Activated CD4-positive, alpha-beta T cell treated with anti-CD3 and anti-CD28 coated beads, Interleukin-2, amount 10 ng/mL, durations not matched to agents 24 days and 14 days (primary cell): ENCODE data around the gene TMEM209. TPM values are rescaled to one million over a fixed set of nuclear protein-coding genes. Genes with fewer than 3 reads are reported as not detected.
"Not testable (repeated sequence)": the region's sequence is repeated elsewhere in the genome, so short reads cannot be mapped to it uniquely, and the experiment has no call there.

Experiments
- DNase-seq: peaks from one replicate; pipeline ENCODE4 v3.0.0; 2022
- H3K27ac Mint-ChIP-seq: one replicate; pipeline ENCODE4 v1.8.0; 2022; ENCODE audit warnings: mild to moderate bottlenecking, mixed read lengths
- H3K27me3 Mint-ChIP-seq: one replicate; pipeline ENCODE4 v1.8.0; 2022; ENCODE audit warnings: mixed read lengths
- H3K36me3 Mint-ChIP-seq: one replicate; pipeline ENCODE4 v1.8.0; 2022; ENCODE audit warnings: low read depth, mild to moderate bottlenecking, mixed read lengths
- H3K4me1 Mint-ChIP-seq: one replicate; pipeline ENCODE4 v1.8.0; 2021; ENCODE audit warnings: mixed read lengths
- H3K4me3 Mint-ChIP-seq: one replicate; pipeline ENCODE4 v1.8.0; 2022; ENCODE audit warnings: mild to moderate bottlenecking, moderate library complexity, mixed read lengths
- H3K9me3 Mint-ChIP-seq: one replicate; pipeline ENCODE4 v1.8.0; 2021; ENCODE audit warnings: mixed read lengths
- intact Hi-C: fragments of 100-400 bp; cut with micrococcal nuclease; formaldehyde crosslinking; loops from one replicate; pipeline ENCODE4 v1.15.1; 2023
- total RNA-seq: library from RNA; stranded (reverse); gene quantifications from 2 replicates; pipeline ENCODE4 v1.2.3, GENCODE V29; 2022

The TMEM209 gene
- total RNA-seq, 1 donor from 2014 or later, result 52.9 TPM

GRCh38 chr7:130149281-130150139 lies 55.7 kb downstream of the TMEM209 start:
- no peaks in the 10 kb centered on the region for H3K9me3 Mint-ChIP-seq
- DNase-seq, result peak; percentile 54
- intact Hi-C loops, result no loop called here
- H3K27ac Mint-ChIP-seq, result no peak overlapping the region
- no peaks in the 10 kb centered on the region for H3K4me1 Mint-ChIP-seq
- H3K36me3 Mint-ChIP-seq, result no peaks in the 10 kb centered on the region
- peaks cover 29% of the 10 kb centered on the region for H3K27me3 Mint-ChIP-seq
- no peak overlapping the region for H3K4me3 Mint-ChIP-seq

DNA sequence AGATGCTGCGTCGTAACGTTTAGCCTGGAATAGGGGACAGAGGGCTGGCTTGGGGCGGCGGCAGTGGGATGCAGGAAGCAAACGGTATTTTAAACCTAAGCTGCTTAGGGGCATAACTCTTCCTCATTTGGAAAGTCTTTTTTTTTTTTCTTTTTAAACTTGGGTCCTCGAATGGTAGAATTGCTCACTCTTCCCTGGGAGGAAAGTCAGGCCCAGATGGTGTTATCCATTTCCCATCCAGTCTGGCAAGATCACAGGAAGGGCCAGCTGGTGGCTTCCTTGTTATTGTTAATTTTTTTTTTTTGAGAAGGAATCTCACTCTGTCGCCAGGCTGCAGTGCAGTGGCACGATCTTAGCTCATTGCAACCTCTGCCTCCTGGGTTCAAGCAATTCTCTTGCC lies 56.6 kb downstream of the TMEM209 start:
- Mint-ChIP-seq H3K4me3 (no peak overlapping the region), H3K27me3 (peaks cover 32% of the 10 kb centered on the region), H3K27ac (no peak overlapping the region), H3K4me1 (no peaks in the 10 kb centered on the region), H3K9me3 (no peaks in the 10 kb centered on the region), H3K36me3 (no peaks in the 10 kb centered on the region)
- DNase-seq, result no peak
- intact Hi-C loops, result no loop called here

GRCh38 chr7:130147710-130148325 lies 57.4 kb downstream of the TMEM209 start:
- Mint-ChIP-seq H3K4me1 (no peaks in the 10 kb centered on the region), H3K36me3 (no peaks in the 10 kb centered on the region), H3K27ac (no peak overlapping the region), H3K27me3 (peaks cover 35% of the 10 kb centered on the region), H3K4me3 (no peak overlapping the region), H3K9me3 (no peaks in the 10 kb centered on the region)
- intact Hi-C loops, result no loop called here
- no peak for DNase-seq

- Mint-ChIP-seq H3K27me3 (peaks cover 38% of the 10 kb centered on the region), H3K27ac (no peak overlapping the region), H3K4me3 (no peak overlapping the region), H3K36me3 (no peaks in the 10 kb centered on the region), H3K9me3 (no peaks in the 10 kb centered on the region), H3K4me1 (no peaks in the 10 kb centered on the region)
- intact Hi-C loops, result no loop called here
- DNase-seq, result no peak
These were observed 58.4 kb downstream of the TMEM209 start for GRCh38 chr7:130146693-130147405.

DNA sequence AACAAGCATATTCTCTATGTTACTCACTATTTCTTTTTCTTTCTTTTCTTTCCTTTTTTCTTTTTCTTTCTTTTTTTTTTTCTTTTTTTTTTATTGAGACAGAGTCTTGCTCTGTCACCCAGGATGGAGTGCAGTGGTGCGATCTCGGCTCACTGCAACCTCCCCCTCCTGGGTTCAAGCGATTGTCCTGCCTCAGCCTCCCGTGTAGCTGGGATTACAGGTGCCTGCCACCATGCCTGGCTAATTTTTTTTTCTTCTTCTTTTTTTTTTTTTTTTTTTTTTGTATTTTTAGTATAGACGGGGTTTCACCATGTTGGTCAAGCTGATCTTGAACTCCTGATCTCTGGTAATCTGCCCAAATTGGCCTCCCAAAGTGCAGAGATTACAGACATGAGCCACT lies 59.1 kb downstream of the TMEM209 start:
- H3K36me3 Mint-ChIP-seq, H3K4me1 Mint-ChIP-seq, H3K4me3 Mint-ChIP-seq, DNase-seq, H3K9me3 Mint-ChIP-seq, H3K27ac Mint-ChIP-seq, intact Hi-C loops: not testable (repeated sequence)
- peaks cover 41% of the 10 kb centered on the region for H3K27me3 Mint-ChIP-seq

DNA sequence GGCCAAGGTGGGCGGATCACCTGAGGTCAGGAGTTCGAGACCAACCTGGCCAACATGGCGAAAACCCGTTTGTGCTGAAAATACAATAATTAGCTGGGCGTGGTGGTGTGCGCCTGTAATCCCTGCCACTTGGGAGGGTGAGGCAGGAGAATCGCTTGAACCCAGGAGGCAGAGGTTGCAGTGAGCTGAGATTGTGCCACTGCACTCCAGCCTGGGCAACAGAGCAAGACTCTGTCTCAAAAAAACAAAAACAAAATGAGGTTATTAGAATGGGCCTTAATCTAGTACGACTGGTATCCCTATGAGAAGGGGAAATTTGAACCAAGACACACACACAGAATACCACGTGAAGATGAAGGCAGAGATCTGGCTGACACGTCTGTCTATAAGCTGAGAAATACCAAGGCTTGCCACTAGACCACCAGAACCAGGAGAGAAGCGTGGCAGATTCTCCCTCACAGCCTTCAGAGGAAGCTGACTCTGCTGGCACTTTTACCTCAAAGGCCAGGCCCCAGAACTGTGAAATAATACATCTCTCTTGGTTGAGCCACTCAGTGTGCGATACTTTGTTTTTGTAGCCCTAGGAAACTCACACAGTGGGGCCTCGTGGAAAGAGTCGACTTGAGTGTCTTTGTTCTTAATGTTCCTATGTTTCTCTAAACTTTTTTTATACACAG lies 59.6 kb downstream of the TMEM209 start:
- DNase-seq, result peak; percentile 37
- peaks cover 3% of the 10 kb centered on the region for H3K4me1 Mint-ChIP-seq
- no peaks in the 10 kb centered on the region for H3K9me3 Mint-ChIP-seq
- peaks cover 41% of the 10 kb centered on the region for H3K27me3 Mint-ChIP-seq
- no peaks in the 10 kb centered on the region for H3K36me3 Mint-ChIP-seq
- H3K27ac Mint-ChIP-seq, result no peak overlapping the region
- no peak overlapping the region for H3K4me3 Mint-ChIP-seq
- intact Hi-C loops, result no loop called here

DNA sequence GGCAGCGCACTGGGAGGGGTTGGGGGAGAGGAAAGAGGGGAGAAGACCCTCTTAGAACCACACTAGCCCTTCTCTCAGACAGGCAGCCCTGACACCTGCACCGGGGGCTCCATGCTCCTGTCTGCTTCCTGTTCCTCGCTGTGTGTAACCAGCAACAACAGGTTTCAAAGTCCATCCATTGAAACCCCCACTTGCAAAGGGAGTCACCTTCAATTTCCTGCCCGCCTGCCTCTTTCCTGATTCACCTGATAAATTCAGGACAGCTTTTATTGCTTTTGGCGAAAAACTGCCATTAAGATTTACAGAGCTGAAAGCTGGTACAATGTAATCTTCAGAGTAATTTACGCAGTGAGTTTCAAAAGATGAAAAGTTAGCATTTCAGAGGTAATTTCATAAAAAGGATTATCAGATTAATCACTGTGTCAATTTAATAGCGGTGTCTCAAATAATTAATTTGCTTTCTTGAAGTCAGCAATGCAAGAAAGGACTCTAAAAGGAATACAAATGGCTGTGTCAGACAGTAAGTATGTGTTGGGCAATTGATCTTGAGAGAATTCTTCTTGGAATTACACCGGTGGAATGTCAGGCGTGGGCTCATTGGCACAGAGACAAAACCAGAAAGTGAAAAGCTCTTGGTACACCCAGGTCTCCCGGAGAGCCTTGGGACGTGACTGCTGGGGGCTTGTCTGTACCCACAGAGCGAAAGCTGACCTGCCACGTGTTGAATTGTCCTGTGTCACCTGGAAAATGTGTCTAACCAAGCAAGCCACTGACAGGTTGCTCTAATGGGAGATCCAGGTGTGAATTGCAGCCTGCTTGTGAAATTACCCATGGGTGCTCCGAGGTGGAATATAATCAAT lies 60.7 kb downstream of the TMEM209 start:
- Mint-ChIP-seq H3K9me3 (no peaks in the 10 kb centered on the region), H3K27ac (no peak overlapping the region), H3K27me3 (peaks cover 36% of the 10 kb centered on the region), H3K4me3 (no peak overlapping the region), H3K36me3 (peaks cover under 1% of the 10 kb centered on the region), H3K4me1 (peaks cover 3% of the 10 kb centered on the region)
- no peak for DNase-seq
- intact Hi-C loops, result no loop called here

DNA sequence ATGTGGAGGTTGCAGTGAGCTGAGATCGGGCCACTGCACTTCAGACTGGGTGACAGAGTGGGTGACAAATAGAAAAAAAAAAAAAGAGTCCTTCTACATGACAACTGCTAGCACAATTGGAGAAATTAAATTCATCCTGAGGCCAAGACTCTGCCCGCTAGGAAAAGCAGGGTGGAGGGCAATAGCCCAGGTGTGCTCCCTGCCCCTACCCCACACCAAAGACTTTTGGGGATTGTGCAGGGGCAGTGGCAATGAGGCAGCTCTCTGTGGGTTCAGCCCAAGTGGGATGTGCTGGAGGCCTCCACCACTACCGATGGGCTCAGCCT lies 61.3 kb downstream of the TMEM209 start:
- DNase-seq, result no peak
- intact Hi-C loops, result no loop called here
- Mint-ChIP-seq H3K27me3 (peaks cover 31% of the 10 kb centered on the region), H3K4me3 (no peak overlapping the region), H3K36me3 (peaks cover 4% of the 10 kb centered on the region), H3K27ac (no peak overlapping the region), H3K4me1 (peaks cover 3% of the 10 kb centered on the region), H3K9me3 (no peaks in the 10 kb centered on the region)

GRCh38 chr7:130143334-130143732 lies 61.9 kb downstream of the TMEM209 start:
- Mint-ChIP-seq H3K9me3 (no peaks in the 10 kb centered on the region), H3K4me3 (no peak overlapping the region), H3K27ac (no peak overlapping the region), H3K4me1 (peaks cover 3% of the 10 kb centered on the region), H3K36me3 (peaks cover 4% of the 10 kb centered on the region), H3K27me3 (peaks cover 25% of the 10 kb centered on the region)
- DNase-seq, result no peak
- intact Hi-C loops, result no loop called here

DNA sequence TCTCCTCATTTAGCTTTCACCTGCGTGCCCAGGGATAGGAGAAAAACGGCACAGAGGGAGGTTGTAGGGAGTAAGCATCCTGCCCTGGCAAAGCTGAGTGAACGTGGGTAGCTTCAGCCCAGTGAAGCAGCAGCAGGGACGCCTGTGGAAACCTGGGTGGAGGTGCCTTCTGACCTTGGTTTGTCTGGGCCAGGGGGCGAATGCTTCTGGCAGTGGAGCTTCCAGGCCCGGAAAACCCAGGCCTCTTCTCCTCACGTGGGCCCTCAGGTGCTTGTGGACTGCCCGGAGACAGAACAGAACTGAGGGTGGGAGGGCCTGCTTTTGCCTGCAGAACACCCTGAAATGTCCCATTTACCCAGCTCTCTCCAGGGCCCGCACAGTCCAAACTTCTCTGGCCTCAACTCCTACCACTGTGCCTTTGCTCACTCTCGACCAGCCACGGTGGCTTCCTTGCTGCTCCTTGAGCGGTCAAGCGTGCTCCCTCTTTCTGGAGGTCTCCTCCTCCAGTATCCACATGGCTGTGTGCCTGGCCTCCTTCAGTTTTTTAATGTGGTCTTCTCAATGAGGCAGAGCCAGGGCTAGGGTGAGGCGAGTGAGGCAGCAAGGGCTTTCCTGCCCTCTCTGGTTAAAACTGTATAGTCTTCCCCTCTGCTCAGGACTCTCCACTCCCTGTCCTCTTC lies 62.4 kb downstream of the TMEM209 start:
- no peaks in the 10 kb centered on the region for H3K9me3 Mint-ChIP-seq
- peaks cover 7% of the 10 kb centered on the region for H3K36me3 Mint-ChIP-seq
- intact Hi-C loops, result no loop called here
- no peak overlapping the region for H3K4me3 Mint-ChIP-seq
- H3K27me3 Mint-ChIP-seq, result peaks cover 21% of the 10 kb centered on the region
- peaks cover 3% of the 10 kb centered on the region for H3K4me1 Mint-ChIP-seq
- H3K27ac Mint-ChIP-seq, result no peak overlapping the region
- DNase-seq, result no peak

DNA sequence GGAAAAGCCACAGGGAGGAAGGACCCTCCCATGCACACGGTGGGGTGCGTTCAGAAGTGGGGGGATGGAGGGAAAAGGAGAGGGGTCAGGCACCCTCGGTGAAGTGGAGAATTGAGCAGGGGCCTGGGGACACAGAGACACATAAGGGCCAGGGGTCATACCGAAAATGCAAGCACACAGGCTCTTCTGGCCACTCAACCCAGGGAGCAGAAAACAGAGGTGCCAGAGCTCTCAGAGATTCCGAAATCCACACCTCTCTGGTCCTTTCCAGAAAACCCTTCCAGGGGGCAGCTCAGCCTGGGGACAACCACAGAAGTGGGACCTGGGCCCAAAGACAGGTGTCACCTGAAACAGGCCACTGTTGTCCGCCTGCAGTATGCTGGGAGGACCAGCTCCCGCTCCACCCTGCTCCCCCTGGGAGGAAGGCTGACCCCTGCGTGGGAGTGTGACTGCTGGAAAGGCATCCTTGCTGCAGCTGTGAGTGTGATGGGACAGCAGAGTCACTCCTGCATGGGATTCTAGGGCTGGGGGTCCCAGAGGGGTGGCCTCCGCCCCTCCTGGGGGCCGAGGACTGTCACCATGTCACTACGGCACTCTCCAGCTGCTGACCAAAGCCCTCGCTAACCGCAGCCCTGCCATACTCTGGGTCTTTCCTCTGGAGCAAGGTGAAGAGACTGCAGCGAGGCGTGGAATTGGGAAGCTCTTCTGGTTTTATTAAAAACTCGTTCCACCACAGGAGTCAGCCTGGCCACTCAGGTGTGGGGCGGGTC lies 63.1 kb downstream of the TMEM209 start:
- peak overlapping the region; percentile 78 for H3K27ac Mint-ChIP-seq
- intact Hi-C loops, result no loop called here

GRCh38 chr7:130141161-130141883 lies 63.9 kb downstream of the TMEM209 start:
- peaks cover 21% of the 10 kb centered on the region for H3K27me3 Mint-ChIP-seq
- peak overlapping the region; percentile 68 for H3K4me3 Mint-ChIP-seq
- no peaks in the 10 kb centered on the region for H3K9me3 Mint-ChIP-seq
- H3K27ac Mint-ChIP-seq, result peak overlapping the region; percentile 78
- intact Hi-C loops, result no loop called here
- peaks cover 8% of the 10 kb centered on the region for H3K4me1 Mint-ChIP-seq
- peak; percentile 76 for DNase-seq
- H3K36me3 Mint-ChIP-seq, result peaks cover 13% of the 10 kb centered on the region

More for the DNA sequence above, 63.1 kb downstream of the TMEM209 start:
- H3K9me3 Mint-ChIP-seq, result no peaks in the 10 kb centered on the region
- H3K36me3 Mint-ChIP-seq, result peaks cover 9% of the 10 kb centered on the region
- H3K27me3 Mint-ChIP-seq, result peaks cover 21% of the 10 kb centered on the region
- no peak for DNase-seq
- peak overlapping the region; percentile 68 for H3K4me3 Mint-ChIP-seq
- H3K4me1 Mint-ChIP-seq, result peaks cover 3% of the 10 kb centered on the region
